Activated CD8-positive, alpha-beta memory T cell treated with anti-CD3 and anti-CD28 coated beads, Interleukin-2, amount 50 U/mL, for 48 hours (primary cell): ENCODE results near the gene PAMR1.

Experiments used
- DNase-seq: peaks from one replicate; pipeline ENCODE4 v3.0.0-alpha.2; 2020

PAMR1 gene

GRCh38 chr11:35491231-35491871 is 34.1 kb downstream of the PAMR1 start:
- DNase-seq, result no peak

DNA sequence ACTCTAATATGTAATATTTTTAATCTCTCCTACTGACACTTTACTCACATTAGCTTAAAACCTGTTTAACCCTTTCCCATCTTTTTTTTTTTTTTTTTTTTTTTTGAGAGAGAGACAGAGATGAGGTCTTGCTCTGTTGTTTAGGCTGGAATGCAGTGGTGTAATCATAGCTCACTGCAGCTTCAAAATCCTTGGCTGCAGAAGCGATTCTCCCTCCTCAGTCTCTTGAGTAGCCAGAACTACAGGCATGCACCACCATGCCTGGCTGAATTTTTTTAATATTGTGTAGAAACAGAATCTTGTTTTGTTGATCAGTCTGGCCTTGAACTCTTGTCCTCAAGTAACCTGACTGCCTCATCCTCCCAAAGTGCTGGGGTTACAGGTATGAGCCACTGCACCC is 37.3 kb downstream of the PAMR1 start:
- DNase-seq, result no peak

- no peak for DNase-seq
Measured at GRCh38 chr11:35487532-35488078, 37.8 kb downstream of the PAMR1 start.

DNA sequence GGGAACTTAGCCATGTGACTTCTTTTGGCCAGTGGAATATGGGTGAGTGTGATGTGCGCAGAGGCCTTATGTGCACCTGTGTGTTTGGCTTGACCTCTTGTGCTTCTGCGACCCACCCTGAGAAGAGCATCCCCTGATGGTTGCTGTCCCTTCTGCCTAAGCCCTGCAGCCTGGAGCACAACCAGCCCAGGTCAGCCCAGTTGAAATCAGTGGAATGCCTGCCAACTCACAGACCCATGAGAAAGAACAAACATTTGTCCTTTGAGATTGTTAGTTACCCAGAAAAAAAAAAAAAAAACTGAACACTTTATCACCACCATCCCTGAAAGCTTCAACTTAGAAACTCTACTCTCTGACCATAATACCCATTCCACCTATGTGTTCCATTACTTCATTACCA is 38.5 kb downstream of the PAMR1 start:
- no peak for DNase-seq

DNA sequence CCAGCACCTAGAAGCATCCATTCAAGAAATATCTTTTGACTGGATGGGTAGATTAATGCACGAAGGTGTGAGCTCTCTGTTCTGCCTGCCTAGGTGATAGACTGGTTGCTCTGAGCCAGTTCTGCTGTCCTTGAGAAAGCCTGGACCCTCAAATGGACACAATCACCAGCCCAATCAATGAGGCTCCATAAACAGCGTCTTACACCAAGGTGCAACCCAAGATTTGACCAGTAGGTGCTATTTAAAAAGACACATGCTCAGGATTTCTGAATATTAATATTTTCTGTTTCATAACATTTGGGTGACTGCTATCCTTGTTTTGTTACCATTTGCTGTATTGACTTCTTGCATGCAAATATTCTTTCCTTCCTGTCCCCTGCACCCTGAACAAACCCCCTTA is 39.0 kb downstream of the PAMR1 start:
- DNase-seq, result no peak

- peak; percentile 89 for DNase-seq
Measured at GRCh38 chr11:35485656-35486322, 39.6 kb downstream of the PAMR1 start.

DNA sequence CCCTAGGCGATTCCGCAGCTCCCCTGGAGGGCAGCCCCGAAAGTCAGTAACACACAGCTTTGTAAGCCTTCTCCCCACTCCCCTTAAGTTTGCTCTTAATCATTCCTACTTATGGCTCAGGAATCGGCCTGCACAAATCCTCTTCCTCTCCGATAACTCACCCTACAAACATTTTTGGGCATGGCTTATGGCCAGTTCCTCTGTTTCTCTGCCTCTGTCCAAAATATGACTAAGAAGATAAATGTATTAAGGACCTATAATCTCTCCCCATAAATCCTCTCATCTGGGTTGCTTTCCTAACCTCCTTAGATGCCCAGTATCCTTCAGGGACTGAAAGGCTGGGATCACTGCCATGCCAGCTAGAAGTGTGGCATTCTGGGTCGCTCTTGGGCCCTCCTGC is 41.0 kb downstream of the PAMR1 start:
- DNase-seq, result no peak

DNA sequence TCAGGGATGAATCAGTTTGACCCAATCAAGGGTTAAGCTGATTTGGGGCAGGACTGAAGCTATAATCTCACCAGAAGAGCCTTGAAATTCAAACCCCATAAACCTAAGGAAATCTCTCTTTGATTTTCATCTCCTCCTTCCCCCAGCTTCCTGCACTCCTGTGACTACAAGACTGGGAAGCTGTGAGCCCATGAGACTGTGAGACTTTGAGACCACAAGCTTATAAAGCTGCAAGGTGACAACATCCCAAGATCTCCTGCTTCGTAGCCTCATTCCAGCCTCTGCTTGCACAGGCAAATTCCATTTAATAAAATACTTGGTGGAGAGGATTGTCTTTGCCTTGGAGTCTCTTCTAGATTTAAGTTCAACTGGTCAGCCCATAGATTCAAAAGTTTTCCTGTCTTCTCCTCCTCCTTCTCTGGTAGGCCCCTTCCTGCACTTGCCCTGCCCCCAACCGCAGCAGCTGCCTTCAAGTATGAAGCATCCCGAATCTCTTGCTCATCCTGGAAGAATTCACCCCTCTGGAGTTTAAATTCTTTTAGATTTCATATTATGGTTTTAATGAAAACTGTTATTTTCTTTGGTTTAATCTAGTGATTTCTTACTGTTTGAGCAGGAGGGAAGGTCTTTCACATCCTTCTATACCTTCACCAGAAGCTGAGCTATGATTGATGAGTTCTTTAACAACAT is 42.1 kb downstream of the PAMR1 start:
- no peak for DNase-seq

DNA sequence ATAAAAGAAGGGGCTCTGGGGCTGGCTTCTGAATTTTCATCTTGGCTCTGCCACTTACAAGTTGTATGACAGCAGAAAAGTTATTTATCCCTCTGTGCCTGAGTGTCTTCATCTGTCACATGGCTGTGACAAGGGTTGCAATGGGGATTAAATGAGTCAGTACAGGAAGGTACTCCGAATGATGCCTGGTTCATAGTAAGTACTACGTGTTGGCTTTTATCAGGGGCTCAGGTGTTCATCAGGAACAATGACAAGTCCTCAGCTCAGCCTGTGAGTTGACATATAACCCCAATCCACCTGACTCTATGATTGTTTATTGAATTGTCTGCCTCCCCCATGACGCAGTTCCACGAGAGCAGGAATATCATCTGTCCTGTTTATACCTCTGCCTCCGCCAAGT is 45.7 kb downstream of the PAMR1 start:
- DNase-seq, result no peak

DNA sequence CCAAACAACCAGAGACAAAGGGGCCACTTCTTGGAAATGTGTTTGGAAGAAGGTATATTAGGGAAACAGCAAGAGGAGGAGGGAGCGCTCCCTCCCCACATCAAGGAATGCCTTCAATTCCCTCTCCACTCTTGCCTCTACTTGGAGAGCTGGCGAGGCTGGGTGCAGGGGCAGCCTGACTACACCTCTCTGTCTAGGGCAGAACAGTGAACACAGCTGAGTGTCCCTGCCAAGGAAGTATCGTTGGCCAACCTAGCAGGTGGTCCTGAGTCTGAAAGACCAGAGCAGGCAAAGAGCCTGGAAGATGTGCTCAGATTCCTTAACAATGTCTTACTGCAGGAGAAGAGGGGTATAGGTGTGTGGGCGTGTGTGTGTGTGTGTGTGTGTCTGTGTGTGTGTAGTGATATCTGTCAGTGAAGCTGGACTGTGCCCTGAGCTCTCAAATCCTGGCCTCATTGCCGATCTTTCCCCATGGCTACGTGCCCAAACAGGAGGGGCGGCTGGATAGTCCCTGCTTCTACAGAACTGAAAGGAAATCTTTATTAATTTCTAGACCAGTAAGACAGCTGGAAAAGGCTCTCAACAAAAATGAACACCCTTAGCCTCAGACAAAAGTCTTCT is 46.8 kb downstream of the PAMR1 start:
- no peak for DNase-seq

DNA sequence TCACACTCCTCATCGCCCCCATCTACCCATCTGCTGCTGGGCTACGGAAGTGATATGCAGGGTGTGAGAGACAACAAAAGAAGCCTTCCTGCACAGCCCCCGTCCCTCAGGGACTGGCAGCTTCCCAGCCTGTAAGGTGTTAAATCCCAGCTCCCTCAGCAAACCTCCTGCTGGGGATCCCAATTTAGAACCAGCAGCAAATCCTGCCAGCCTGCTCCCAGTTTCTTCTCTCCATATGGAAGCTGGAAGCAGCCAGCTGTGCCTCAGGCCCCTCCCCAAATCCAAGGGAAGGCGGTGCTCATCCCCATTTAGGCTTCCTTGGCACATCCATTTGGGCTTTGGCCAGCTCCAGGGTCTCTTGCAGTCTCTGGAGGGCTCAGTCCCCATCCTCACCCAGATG is 47.5 kb downstream of the PAMR1 start:
- no peak for DNase-seq

DNA sequence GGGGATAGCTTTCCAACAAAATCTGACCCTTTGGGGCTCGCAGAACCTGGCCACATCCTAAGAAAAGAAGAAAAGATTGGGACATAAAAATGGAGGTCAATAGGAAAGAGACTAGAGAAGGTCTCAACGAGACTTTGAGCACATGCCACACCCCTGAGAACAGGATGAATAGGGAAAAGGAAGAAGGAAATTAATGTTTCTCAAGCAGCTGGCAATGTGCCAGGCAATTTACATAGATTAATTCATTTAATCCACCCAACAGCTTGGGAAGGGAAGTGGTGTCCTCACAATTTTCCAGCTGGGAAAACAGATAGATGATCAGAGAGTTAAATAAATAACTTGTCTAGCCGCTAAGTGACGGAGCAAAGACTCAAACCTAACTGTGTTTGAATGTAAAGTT is 50.7 kb downstream of the PAMR1 start:
- DNase-seq, result no peak

DNA sequence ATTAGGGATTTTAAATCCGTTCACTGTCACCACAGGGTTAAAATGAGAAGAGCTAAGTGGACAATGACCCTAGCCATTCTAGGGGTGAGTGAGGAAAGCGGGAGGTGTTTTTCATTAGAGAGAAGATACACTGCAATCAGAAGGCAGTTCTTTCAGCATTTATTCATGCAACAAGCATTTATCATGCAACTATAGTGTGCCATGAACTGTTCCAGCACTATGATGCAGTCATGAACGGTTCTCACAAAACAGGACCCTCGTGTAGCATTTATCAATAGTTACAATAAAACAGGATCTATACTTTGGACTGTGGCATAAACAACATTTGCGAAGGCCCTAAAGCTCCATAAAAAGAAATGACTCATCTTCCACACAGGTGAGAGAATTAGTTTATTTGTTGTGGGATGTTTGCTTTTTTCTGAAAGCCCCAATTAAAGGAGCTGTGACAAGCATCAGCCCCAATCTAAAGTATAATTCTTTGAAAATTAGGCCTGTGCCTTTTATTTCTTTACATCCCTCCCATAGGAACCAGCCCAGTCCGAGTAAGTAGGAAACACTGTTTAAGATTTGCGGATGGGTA is 51.5 kb downstream of the PAMR1 start:
- DNase-seq, result no peak

DNA sequence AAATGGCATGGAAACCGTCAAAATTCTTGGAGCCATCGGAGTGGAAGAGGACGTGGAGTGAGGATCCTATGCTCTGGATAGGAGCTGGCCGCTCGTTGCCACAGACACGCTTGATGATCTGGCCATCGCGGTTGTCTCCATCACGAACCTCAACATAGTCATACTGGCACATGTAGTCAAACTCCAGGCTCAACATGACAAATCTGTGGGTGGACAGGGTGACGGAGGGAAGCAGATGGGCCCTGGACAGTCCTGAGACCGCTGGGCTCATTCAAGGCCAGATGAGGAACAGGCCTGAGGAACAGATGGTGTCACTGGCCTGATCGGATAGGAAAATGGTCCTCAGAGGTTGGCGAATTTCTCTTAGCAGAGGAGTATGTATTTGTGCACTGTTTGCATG is 54.8 kb downstream of the PAMR1 start:
- DNase-seq, result no peak

DNA sequence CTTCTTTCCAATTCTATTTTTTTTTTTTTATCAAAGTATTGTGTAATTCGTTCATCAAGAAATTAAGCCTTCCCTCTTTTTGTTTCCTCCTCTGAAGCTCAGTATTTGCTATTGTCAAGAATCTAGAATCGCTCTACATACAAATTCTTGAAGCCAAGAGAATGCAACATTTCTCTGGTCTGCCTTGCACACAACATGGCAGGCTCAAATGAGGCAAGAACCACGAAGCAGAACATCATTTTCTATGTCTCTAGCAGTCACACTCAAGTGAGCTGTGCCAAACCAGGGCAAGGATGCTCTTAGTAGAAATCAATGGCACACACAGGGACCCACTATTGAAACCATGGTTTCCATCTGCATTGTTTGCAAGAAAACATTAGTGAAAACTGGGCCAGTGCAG is 59.4 kb downstream of the PAMR1 start:
- no peak for DNase-seq

DNA sequence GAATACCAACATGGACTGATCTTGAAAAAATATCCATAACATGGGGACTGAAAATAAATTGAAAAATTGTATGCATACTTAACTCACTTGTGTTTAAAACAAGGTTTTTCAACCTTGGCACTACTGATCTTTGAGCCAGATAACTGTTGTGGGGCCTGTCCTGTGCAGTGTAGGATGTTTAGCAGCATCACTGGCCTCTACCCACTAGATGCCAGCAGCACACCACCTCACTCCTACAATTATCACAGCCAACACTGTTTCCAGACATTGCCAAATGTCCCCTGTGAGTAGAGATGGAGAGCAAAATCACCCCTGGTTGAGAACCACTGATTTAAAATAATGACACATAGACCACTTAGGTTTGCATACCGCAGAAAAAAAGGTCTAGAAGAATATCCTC is 61.1 kb downstream of the PAMR1 start:
- DNase-seq, result no peak

DNA sequence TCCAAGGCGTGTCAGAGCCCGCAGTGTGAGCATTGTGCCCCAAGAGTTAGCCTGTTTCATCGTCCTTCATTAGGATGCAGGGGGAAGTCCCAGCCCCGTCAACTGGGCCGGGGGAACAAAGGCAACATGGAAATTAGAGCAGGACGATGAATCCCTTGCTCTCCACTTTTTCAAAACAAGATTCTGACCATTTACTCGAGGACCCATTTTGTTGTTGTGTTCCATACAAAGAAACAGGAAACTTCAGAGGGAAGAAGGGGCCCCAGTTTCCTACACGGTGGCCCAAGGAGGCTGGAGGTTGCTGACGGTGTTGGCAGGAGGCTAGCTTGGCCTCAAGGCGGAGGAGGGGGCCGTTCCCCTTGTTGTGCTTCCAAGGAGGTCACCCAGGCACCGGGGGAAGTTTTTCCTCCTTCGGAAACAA is 62.1 kb downstream of the PAMR1 start:
- no peak for DNase-seq

GRCh38 chr11:35461917-35462538 is 63.4 kb downstream of the PAMR1 start:
- DNase-seq, result no peak

DNA sequence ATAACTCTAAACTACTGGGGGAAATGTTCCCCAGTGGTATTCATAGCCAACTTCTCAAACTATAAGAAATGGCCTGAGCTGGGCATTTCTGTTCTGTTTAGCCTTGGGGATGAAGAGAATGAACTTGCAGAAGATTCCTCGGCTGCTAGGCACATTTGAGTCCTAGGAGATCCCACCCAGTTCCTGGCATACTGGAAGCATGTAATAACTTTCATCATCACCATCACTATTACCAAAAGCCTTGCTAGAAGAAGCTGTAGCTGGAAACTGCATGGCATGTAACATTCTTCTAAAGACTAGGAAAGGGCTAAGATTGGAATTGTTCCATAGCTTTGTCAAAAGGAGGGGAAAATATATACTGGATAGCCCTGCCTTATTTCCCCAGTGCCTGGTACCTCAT is 65.9 kb downstream of the PAMR1 start:
- DNase-seq, result no peak

DNA sequence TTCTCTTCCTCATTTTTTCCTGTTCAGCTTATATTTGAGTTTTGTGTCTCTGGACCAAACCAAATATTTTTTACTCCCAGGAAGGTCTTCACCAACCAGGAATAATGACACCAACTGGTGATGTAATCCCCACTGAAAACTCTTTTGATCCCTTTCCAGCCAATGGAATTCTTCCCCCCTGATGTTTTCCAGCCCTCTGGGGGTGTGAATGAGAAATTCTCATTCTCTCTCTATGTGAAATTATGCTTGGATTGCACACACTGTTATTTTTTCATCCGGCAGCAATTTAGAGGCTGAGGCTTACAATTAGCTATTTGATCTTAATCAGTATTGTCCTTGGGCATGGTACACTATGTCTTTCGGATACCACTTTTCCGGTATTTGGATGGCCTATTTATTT is 66.6 kb downstream of the PAMR1 start:
- DNase-seq, result no peak

GRCh38 chr11:35454362-35454761 is 71.1 kb downstream of the PAMR1 start:
- no peak for DNase-seq

DNA sequence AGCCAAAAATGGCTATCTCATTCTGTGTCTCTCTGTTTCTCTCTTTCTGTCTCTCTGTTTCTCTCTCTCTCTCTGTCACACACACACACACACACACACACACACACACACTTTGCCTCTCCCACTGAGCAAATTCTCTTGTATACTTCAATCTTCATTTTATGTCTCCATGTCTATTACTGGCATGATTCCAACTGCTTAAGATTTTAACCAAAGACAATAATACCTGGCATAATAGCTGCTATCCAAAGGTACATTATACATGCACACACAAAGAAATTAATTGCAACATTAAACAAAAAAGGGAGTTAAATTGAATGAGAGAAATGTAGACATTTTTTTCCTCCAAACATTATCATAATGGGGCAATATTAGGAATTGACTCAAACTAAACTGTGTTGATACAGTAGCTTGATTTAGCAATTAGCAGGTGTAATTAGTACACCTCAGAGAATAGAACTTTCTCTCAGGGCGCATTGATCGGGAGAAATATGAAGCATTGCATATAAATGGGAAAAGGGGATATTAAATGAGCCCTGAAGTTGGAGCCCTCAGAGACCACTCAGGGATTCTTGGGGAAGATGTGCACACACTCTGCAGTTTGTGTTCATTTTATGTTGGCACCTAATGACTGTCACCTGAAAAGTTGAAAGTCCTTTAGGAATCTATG is 88.7 kb downstream of the PAMR1 start:
- no peak for DNase-seq
